ENCODE data around the gene MAST4.

Gene MAST4

DNA sequence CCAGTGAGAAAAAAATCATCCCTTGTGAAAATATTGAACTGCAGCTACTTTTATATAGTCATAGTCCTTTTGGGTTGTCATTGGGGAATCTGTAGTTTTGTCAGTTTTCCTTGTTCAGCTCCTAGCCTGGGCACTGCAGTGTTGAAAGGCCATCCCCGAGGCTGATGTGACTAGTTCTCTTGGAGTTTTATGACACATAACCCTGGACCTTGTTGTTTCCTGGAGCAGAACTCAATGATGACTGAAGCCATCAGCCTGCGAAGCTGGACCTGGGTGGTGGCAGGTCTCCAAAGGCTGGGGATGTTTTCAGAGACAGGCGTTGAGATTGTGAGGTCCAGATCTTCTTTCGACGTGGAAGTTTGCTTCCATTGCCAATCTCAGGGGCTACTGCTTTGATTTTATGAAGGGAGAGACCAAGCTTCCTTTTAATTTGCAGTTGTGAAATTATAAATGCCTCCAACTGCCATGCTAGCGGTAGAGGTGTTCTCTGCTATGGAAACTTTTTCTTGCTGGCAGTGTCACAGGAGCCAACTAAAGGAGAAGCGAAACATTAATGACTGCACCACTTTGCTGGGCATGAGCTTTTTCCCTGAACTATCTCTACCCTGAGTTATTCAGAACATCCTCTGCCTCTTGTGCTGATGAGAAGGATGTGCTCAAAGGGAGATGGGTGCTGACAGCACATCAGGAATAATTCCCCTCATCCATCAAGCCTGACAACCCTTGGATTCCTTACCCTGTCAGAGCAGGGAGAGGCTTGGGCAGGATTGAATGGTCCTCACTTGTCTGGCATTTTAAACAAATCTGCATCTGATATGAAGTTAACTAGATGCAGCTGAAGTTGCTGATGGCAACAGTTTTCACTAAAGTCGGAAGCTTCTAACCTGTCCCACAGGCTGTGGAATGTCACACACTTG lies 209.6 kb downstream of the MAST4 start:
- DNase-seq (ENCODE audit: insufficient read length, low spot score) (no peak), FAIRE-seq (no peak)
- TF ChIP-seq PAX5 (IDR thresholded peaks at IDR 0.05; ENCODE audit: insufficient read depth, low read length, severe bottlenecking): no peak
- TF ChIP-seq TAF1 (IDR thresholded peaks at IDR 0.05; ENCODE audit: low read depth, low read length): no peak
- no peak for TF ChIP-seq POLR2A (IDR thresholded peaks at IDR 0.05; ENCODE audit: low read depth, low read length)

DNA sequence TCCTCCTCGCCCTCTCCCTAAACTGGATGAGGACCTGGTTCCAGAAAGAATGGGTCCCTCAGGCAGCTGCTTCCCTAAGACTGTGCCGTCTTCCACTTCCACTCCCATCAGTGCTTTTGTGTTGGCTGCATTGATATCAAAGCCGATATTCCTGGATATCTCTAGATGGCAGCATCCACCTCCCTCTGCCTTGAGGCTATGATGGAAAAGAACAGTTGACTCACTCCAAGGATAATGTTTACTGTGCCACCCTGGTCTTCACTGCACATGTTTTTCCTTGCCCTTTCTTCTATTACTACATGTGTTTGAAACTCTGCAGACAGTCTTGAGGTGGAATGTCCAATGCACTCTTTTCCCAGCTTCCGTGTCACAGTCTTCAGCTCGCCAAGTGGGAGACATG lies 211.6 kb downstream of the MAST4 start:
- TF ChIP-seq SPI1 (IDR thresholded peaks at IDR 0.05; ENCODE audit: low read depth, low read length) (no peak), POLR2A (IDR thresholded peaks at IDR 0.05; ENCODE audit: low read depth, low read length) (no peak), TAF1 (IDR thresholded peaks at IDR 0.05; ENCODE audit: low read depth, low read length) (no peak), PAX5 (IDR thresholded peaks at IDR 0.05; ENCODE audit: insufficient read depth, low read length, severe bottlenecking) (no peak), POLR2AphosphoS5 (IDR thresholded peaks at IDR 0.05; ENCODE audit: low read depth, low read length) (no peak), POU2F2 (IDR thresholded peaks at IDR 0.05; ENCODE audit: low read depth, low read length) (no peak)
- no peak for DNase-seq (ENCODE audit: insufficient read length, low spot score)
- FAIRE-seq: no peak

DNA sequence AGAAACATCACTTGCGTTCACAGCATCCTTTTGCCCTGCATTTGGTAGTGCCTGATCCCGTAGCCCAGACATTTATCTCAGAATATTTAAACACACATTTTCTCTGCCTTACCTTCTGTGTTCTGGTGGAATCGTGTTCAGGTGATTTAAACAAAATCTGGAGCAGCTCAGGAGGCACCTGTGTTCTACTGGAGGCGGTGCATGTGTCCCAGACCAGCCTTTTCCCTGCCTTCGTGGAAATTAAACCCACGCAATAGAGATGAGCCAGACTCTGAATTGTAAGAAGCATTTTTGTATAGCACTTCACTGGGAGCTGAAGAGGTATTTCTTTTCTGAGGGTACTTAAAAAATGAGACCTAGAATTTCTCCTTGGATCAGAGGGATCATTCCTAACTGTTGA lies 212.5 kb downstream of the MAST4 start:
- FAIRE-seq: no peak
- no peak for TF ChIP-seq POU2F2 (IDR thresholded peaks at IDR 0.05; ENCODE audit: low read depth, low read length)
- TF ChIP-seq SPI1 (IDR thresholded peaks at IDR 0.05; ENCODE audit: low read depth, low read length): no peak
- no peak for TF ChIP-seq PAX5 (IDR thresholded peaks at IDR 0.05; ENCODE audit: insufficient read depth, low read length, severe bottlenecking)
- TF ChIP-seq POLR2A (IDR thresholded peaks at IDR 0.05; ENCODE audit: low read depth, low read length): no peak

DNA sequence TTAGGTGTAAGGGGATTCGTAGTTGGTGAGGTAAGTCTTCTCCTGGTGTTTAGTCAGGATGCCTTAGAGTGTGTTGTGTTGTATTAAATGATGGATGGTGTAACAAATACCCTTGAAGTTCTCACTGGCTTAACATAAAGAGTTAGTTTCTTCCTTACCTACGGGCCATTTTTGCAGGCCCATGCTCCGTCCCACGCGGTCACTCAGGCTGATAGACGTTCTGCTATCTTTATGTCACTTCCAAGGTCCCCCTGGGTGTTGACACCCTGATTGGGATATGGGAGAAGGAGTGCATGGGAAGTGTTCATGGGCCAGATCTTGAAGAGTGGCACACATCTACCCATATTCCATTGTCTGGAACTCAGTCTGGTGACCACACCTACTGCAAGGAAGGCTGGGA lies 214.0 kb downstream of the MAST4 start:
- DNase-seq (ENCODE audit: insufficient read length, low spot score) (no peak), FAIRE-seq (no peak)
- TF ChIP-seq POU2F2 (IDR thresholded peaks at IDR 0.05; ENCODE audit: low read depth, low read length): no peak
- no peak for TF ChIP-seq POLR2AphosphoS5 (IDR thresholded peaks at IDR 0.05; ENCODE audit: low read depth, low read length)
- TF ChIP-seq PAX5 (IDR thresholded peaks at IDR 0.05; ENCODE audit: insufficient read depth, low read length, severe bottlenecking): no peak
- no peak for TF ChIP-seq POLR2A (IDR thresholded peaks at IDR 0.05; ENCODE audit: low read depth, low read length)
- TF ChIP-seq TAF1 (IDR thresholded peaks at IDR 0.05; ENCODE audit: low read depth, low read length): no peak
- no peak for TF ChIP-seq SPI1 (IDR thresholded peaks at IDR 0.05; ENCODE audit: low read depth, low read length)

More for the DNA sequence above, 212.5 kb downstream of the MAST4 start:
- DNase-seq (ENCODE audit: insufficient read length, low spot score): no peak

DNA sequence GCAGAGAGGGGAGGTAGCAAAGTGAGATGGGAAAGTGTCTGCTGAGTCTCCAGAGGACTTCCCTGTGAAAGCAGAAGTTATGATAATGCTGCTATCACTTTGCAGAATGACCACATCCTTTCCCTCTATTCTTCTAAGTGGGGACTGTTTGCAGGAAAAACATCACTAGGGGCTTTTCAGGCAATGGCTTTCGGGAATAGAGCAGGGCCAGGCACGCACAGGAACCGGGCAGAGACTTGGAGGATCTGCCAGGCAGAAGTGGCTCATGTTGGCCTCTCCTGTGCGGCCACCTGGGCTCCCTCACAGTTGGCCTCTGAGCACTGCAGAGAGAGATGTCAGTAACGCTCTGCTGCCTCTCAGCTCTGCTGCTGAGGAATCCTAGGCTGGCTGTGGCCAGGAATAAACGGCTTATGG lies 214.7 kb downstream of the MAST4 start:
- DNase-seq (ENCODE audit: insufficient read length, low spot score) (no peak), FAIRE-seq (no peak)
- TF ChIP-seq PAX5 (IDR thresholded peaks at IDR 0.05; ENCODE audit: insufficient read depth, low read length, severe bottlenecking): no peak
- no peak for TF ChIP-seq POLR2AphosphoS5 (IDR thresholded peaks at IDR 0.05; ENCODE audit: low read depth, low read length)
- TF ChIP-seq POU2F2 (IDR thresholded peaks at IDR 0.05; ENCODE audit: low read depth, low read length): no peak
- no peak for TF ChIP-seq SPI1 (IDR thresholded peaks at IDR 0.05; ENCODE audit: low read depth, low read length)
- no peak for TF ChIP-seq TAF1 (IDR thresholded peaks at IDR 0.05; ENCODE audit: low read depth, low read length)
- no peak for TF ChIP-seq POLR2A (IDR thresholded peaks at IDR 0.05; ENCODE audit: low read depth, low read length)

DNA sequence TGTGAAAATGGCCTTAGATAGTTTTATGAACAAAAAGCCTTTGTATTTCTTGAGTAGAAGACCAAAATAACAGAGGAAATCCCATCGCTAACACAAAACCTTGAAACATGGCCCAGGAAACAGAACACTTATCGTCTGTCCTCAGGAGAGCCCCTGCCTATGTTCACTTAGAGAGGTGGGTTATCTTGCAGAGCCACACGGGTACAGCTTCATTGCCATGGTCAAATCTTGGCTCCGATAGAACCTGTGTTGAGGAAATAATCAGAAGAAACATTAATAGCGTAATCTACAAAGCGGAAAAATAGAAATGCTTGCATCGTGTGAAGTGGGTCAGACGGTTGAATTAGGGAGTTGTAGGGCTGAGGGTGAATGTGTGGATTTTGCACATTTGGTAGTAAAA lies 216.1 kb downstream of the MAST4 start:
- FAIRE-seq (no peak), DNase-seq (ENCODE audit: insufficient read length, low spot score) (no peak)
- no peak for TF ChIP-seq SPI1 (IDR thresholded peaks at IDR 0.05; ENCODE audit: low read depth, low read length)
- no peak for TF ChIP-seq PAX5 (IDR thresholded peaks at IDR 0.05; ENCODE audit: insufficient read depth, low read length, severe bottlenecking)
- TF ChIP-seq POLR2A (IDR thresholded peaks at IDR 0.05; ENCODE audit: low read depth, low read length): no peak
- no peak for TF ChIP-seq TAF1 (IDR thresholded peaks at IDR 0.05; ENCODE audit: low read depth, low read length)
- TF ChIP-seq POU2F2 (IDR thresholded peaks at IDR 0.05; ENCODE audit: low read depth, low read length): no peak
- TF ChIP-seq POLR2AphosphoS5 (IDR thresholded peaks at IDR 0.05; ENCODE audit: low read depth, low read length): no peak

DNA sequence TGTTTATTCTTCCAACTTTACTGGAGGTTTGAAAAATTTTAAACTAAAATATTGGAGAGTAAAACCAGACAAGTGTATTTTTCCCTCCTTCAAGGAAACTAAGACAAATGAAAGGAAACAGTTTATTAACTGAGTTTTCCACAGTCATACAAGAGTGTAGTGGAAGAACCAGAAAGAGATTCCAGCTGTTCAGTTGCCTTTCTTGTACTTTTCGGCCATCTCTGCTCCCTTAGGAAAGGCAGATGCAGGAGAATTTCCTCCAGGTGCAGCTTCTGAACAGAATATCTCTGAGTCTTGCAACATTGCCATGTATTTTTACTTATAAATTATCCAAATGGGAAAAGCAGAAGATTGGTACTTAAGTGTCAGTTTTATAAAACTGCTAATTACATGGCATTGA lies 217.1 kb downstream of the MAST4 start:
- FAIRE-seq (no peak), DNase-seq (ENCODE audit: insufficient read length, low spot score) (no peak)
- no peak for TF ChIP-seq POLR2A (IDR thresholded peaks at IDR 0.05; ENCODE audit: low read depth, low read length)
- no peak for TF ChIP-seq SPI1 (IDR thresholded peaks at IDR 0.05; ENCODE audit: low read depth, low read length)
- TF ChIP-seq PAX5 (IDR thresholded peaks at IDR 0.05; ENCODE audit: insufficient read depth, low read length, severe bottlenecking): no peak
- no peak for TF ChIP-seq POLR2AphosphoS5 (IDR thresholded peaks at IDR 0.05; ENCODE audit: low read depth, low read length)

DNA sequence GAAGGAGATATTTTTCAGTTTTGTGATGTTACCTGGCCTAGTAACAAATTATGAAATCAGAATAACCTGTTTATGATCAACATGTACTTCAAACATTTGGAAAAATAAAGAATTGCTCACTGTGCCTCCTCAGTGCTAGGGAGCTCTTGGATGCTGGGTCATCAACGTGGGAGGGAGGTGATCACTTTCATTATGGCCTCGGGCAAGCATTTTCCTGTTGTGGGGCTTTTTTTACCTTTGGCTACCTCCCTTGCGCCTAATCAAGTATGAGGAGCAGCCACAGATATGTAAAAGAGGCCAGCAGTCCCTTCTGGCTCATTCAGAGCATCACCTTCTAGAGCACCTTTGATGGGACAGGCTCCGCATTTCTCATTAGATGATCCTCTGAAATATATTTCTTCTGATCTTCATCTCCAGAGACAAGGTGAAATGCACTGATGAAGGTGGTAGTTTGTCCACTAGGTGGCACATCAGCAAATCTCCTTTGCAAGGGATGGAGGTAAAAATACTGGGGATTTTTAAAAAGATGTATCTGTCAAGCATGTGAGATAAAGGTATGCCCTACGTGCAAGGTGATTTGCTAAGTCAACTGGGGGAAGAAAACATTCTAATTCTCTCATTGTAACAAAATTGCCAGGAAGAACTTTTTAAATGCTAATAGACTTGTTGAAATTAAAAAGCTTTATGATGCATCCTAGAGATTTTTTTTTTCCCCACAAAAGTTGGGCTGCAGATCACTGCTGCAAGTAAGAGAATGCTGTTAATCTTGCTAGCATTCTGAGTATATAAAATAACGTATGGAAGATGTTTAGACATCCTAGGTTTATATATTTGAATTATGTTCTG lies 218.2 kb downstream of the MAST4 start:
- DNase-seq (ENCODE audit: insufficient read length, low spot score) (peak; percentile 21), FAIRE-seq (peak; percentile 93)
- TF ChIP-seq PAX5 (IDR thresholded peaks at IDR 0.05; ENCODE audit: insufficient read depth, low read length, severe bottlenecking) (no peak), POLR2AphosphoS5 (IDR thresholded peaks at IDR 0.05; ENCODE audit: low read depth, low read length) (no peak), TAF1 (IDR thresholded peaks at IDR 0.05; ENCODE audit: low read depth, low read length) (no peak), SPI1 (IDR thresholded peaks at IDR 0.05; ENCODE audit: low read depth, low read length) (no peak), POU2F2 (IDR thresholded peaks at IDR 0.05; ENCODE audit: low read depth, low read length) (no peak), POLR2A (IDR thresholded peaks at IDR 0.05; ENCODE audit: low read depth, low read length) (no peak)

DNA sequence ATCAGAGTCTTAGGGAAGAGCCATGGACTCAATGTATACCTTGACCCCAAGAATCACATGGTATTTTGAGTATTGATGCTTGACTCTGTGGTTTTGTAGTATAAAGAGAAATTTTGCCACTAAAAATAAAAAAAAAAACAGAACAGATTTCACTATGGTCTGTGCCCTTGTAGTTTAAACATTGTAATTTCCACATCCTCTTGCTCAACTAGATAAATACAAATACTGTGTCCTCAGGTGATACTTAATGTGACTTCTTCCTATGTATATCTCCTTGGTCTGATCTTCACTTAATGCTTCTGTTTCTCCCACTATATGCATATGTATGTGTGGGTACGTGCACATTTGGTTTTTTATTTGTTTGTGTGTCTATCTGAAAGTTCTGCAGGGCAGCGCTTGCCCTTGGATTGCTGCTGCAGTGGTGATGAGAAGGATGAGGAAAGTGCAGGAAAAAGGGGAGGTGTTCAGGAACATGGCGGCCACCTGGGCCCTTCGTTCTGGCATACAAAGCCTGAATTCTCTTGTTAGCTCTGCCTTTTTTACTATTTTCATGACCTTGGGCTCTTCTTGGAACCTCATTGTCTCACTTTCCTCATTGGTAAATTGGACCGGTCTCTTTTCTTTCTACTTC lies 222.2 kb downstream of the MAST4 start:
- DNase-seq (ENCODE audit: insufficient read length, low spot score) (no peak), FAIRE-seq (no peak)
- TF ChIP-seq POU2F2 (IDR thresholded peaks at IDR 0.05; ENCODE audit: low read depth, low read length) (no peak), POLR2A (IDR thresholded peaks at IDR 0.05; ENCODE audit: low read depth, low read length) (no peak), TAF1 (IDR thresholded peaks at IDR 0.05; ENCODE audit: low read depth, low read length) (no peak), POLR2AphosphoS5 (IDR thresholded peaks at IDR 0.05; ENCODE audit: low read depth, low read length) (no peak), PAX5 (IDR thresholded peaks at IDR 0.05; ENCODE audit: insufficient read depth, low read length, severe bottlenecking) (no peak), SPI1 (IDR thresholded peaks at IDR 0.05; ENCODE audit: low read depth, low read length) (no peak)

All from GM12891 (cell line).